ENCODE data around the gene DNPH1. TPM values are rescaled to one million over a fixed set of nuclear protein-coding genes. Genes with fewer than 3 reads are reported as not detected.

The DNPH1 gene
- total and polyA plus RNA-seq, 2 of the 8 experiments (the other 6 are each of a cell fraction or from before 2014, with no cell fraction given) = 33.9 to 134 TPM

- TF ChIP-seq ATF3 (IDR thresholded peaks at IDR 0.05; ENCODE audit: insufficient read depth, low read depth, low read length) (no peak), RBBP5 (IDR thresholded peaks at IDR 0.05; ENCODE audit: borderline replicate concordance, low read depth, low read length) (no peak)
Measured at GRCh38 chr6:43216200-43216599, 13.1 kb downstream of the DNPH1 start (continued).
